RWPE2 (cell line): ENCODE data around the gene JADE3.

Experiments
- ATAC-seq: fragments of 200-7000 bp; cut with Tn5 transposase; 3 replicates; pipeline ENCODE4 v1.9.1; 2021; ENCODE audit warnings: low read depth
- DNase-seq: peaks from one replicate; pipeline ENCODE4 v3.0.0-alpha.2; 2020; ENCODE audit warnings: low spot score
- H3K27ac ChIP-seq: fragments of 450-650 bp; 2 replicates; pipeline ENCODE4 v1.5.1; 2017; ENCODE audit warnings: mild to moderate bottlenecking; ENCODE audit not compliant: poor library complexity, severe bottlenecking
- H3K27me3 ChIP-seq: fragments of 250-450 bp; sonication (Bioruptor Pico); 2 replicates; pipeline ENCODE4 v1.5.1; 2021; ENCODE audit warnings: mild to moderate bottlenecking, moderate library complexity; ENCODE audit not compliant: insufficient read depth, poor library complexity, severe bottlenecking
- H3K36me3 ChIP-seq: fragments of 250-450 bp; sonication (Bioruptor Pico); 2 replicates; pipeline ENCODE4 v1.5.1; 2020; ENCODE audit warnings: low read depth, mild to moderate bottlenecking, moderate library complexity
- H3K4me1 ChIP-seq: fragments of 250-450 bp; sonication (Bioruptor Pico); 2 replicates; pipeline ENCODE4 v1.5.1; 2021; ENCODE audit warnings: mild to moderate bottlenecking, moderate library complexity; ENCODE audit not compliant: insufficient read depth, poor library complexity, severe bottlenecking
- H3K4me3 ChIP-seq: fragments of 250-450 bp; sonication (Bioruptor Pico); 2 replicates; pipeline ENCODE4 v1.5.1; 2021; ENCODE audit warnings: mild to moderate bottlenecking, moderate library complexity; ENCODE audit not compliant: severe bottlenecking
- H3K9me3 ChIP-seq: fragments of 250-450 bp; sonication (Bioruptor Pico); 2 replicates; pipeline ENCODE4 v1.5.1; 2021; ENCODE audit warnings: mild to moderate bottlenecking, moderate library complexity; ENCODE audit not compliant: severe bottlenecking
- CTCF ChIP-seq: fragments of 450-650 bp; IDR thresholded peaks from one replicate; pipeline ENCODE4 v1.5.1; 2017; ENCODE audit warnings: mild to moderate bottlenecking, moderate library complexity; ENCODE audit not compliant: poor library complexity, severe bottlenecking

JADE3 gene

GRCh38 chrX:46913667-46914066 is 1.4 kb downstream of the JADE3 start:
- Histone ChIP-seq H3K27ac (no peak overlapping the region), H3K4me1 (no peaks in the 10 kb centered on the region), H3K9me3 (no peaks in the 10 kb centered on the region), H3K27me3 (no peaks in the 10 kb centered on the region), H3K36me3 (no peaks in the 10 kb centered on the region), H3K4me3 (peak overlapping the region; percentile 89)
- ATAC-seq (no peak), DNase-seq (no peak)
- TF ChIP-seq CTCF, result no peak

- TF ChIP-seq CTCF, result no peak
- ATAC-seq (no peak), DNase-seq (no peak)
These were observed 4.1 kb downstream of the JADE3 start for GRCh38 chrX:46916273-46916672.

GRCh38 chrX:46917622-46918021 is 5.4 kb downstream of the JADE3 start:
- Histone ChIP-seq H3K4me3 (no peak overlapping the region), H3K36me3 (no peaks in the 10 kb centered on the region), H3K4me1 (no peaks in the 10 kb centered on the region), H3K27ac (no peak overlapping the region), H3K9me3 (no peaks in the 10 kb centered on the region), H3K27me3 (no peaks in the 10 kb centered on the region)
- TF ChIP-seq CTCF, result no peak
- no peak for ATAC-seq
- no peak for DNase-seq

More at GRCh38 chrX:46916273-46916672, 4.1 kb downstream of the JADE3 start:
- Histone ChIP-seq H3K36me3 (no peaks in the 10 kb centered on the region), H3K27me3 (no peaks in the 10 kb centered on the region), H3K4me3 (no peak overlapping the region), H3K4me1 (no peaks in the 10 kb centered on the region), H3K27ac (no peak overlapping the region), H3K9me3 (no peaks in the 10 kb centered on the region)

GRCh38 chrX:46918434-46918833 is 6.2 kb downstream of the JADE3 start:
- Histone ChIP-seq H3K27ac (no peak overlapping the region), H3K36me3 (no peaks in the 10 kb centered on the region), H3K9me3 (no peaks in the 10 kb centered on the region), H3K4me3 (no peak overlapping the region), H3K27me3 (no peaks in the 10 kb centered on the region), H3K4me1 (no peaks in the 10 kb centered on the region)
- no peak for DNase-seq
- no peak for ATAC-seq
- no peak for TF ChIP-seq CTCF

- ATAC-seq (no peak), DNase-seq (no peak)
- H3K4me3 ChIP-seq, result no peak overlapping the region
- no peaks in the 10 kb centered on the region for H3K36me3 ChIP-seq
- H3K27ac ChIP-seq, result no peak overlapping the region
- H3K9me3 ChIP-seq, result no peaks in the 10 kb centered on the region
- no peaks in the 10 kb centered on the region for H3K4me1 ChIP-seq
- no peak for TF ChIP-seq CTCF
- H3K27me3 ChIP-seq, result no peaks in the 10 kb centered on the region
These were observed 8.0 kb downstream of the JADE3 start for GRCh38 chrX:46920235-46920634.
